ENCODE measurements around the gene MLANA.

Gene MLANA

DNA sequence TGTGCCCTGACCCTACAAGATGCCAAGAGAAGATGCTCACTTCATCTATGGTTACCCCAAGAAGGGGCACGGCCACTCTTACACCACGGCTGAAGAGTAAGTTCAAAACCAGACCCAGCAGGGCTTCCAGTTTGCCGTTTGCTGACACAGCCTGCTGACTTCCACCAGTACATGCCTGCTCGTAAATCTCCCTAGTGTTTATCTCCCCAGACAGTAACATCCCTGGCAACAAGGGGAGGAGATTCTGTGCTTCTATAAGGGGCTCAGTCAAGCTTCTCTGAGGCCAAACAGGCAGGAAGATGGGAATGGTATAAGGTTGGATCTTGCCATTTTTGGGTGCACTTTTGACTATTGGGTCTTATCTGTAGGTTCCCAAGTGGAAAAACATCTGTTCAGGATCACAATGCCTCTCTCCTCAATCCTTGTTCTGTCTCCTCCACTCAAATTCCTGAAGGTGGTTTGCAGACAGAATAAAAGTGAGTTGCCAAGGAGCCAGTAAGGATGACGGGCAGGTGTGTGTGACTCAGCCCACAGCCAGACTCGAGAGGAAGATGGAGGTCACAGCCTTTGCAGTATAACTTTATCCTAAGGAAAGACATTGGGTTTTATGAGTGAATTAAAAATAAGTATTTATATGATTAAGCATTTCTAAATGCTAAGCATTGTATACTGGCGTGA, 1.9 kb downstream of the MLANA start:
- TF ChIP-seq, protein P1, sequence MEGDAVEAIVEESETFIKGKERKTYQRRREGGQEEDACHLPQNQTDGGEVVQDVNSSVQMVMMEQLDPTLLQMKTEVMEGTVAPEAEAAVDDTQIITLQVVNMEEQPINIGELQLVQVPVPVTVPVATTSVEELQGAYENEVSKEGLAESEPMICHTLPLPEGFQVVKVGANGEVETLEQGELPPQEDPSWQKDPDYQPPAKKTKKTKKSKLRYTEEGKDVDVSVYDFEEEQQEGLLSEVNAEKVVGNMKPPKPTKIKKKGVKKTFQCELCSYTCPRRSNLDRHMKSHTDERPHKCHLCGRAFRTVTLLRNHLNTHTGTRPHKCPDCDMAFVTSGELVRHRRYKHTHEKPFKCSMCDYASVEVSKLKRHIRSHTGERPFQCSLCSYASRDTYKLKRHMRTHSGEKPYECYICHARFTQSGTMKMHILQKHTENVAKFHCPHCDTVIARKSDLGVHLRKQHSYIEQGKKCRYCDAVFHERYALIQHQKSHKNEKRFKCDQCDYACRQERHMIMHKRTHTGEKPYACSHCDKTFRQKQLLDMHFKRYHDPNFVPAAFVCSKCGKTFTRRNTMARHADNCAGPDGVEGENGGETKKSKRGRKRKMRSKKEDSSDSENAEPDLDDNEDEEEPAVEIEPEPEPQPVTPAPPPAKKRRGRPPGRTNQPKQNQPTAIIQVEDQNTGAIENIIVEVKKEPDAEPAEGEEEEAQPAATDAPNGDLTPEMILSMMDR (conservative IDR thresholded peaks at IDR 0.05; ENCODE audit: low read length) = no peak
- no peak for DNase-seq (ENCODE audit: low read depth)
- H3K4me3 ChIP-seq (ENCODE audit: low read length) = no peak overlapping the region

DNA sequence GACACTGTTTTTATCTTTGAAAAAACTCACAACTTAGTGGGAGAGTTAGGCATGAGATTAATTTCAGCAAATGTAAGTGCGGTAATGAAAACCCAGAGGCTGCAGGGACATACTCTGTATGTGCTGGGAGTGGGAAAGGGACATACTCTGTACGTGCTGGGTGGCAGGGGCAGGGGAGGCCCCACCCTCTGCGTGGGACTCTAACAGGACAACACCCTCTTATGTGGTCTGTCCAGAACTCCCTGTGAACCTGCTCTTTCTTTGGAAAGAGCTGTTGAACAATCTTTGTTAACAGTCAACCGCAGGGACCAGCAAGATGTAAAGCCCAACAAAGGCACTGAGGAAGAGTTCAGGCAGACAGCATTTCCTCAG, 2.4 kb downstream of the MLANA start:
- TF ChIP-seq, protein P1 (conservative IDR thresholded peaks at IDR 0.05; ENCODE audit: low read length) = no peak
- H3K4me3 ChIP-seq (ENCODE audit: low read length) = no peak overlapping the region
- no peak for DNase-seq (ENCODE audit: low read depth)

GRCh38 chr9:5893591-5894236, 3.0 kb downstream of the MLANA start:
- TF ChIP-seq, protein P1 (conservative IDR thresholded peaks at IDR 0.05; ENCODE audit: low read length) = no peak
- H3K4me3 ChIP-seq (ENCODE audit: low read length) = no peak overlapping the region
- no peak for DNase-seq (ENCODE audit: low read depth)

- TF ChIP-seq, protein P1 (conservative IDR thresholded peaks at IDR 0.05; ENCODE audit: low read length) = no peak
- no peak overlapping the region for H3K4me3 ChIP-seq (ENCODE audit: low read length)
- DNase-seq (ENCODE audit: low read depth) = no peak
Measured at GRCh38 chr9:5894237-5894959, 3.7 kb downstream of the MLANA start.

- TF ChIP-seq, protein P1 (conservative IDR thresholded peaks at IDR 0.05; ENCODE audit: low read length) = no peak
- no peak overlapping the region for H3K4me3 ChIP-seq (ENCODE audit: low read length)
- no peak for DNase-seq (ENCODE audit: low read depth)
Measured at GRCh38 chr9:5895782-5896181, 5.1 kb downstream of the MLANA start.

DNA sequence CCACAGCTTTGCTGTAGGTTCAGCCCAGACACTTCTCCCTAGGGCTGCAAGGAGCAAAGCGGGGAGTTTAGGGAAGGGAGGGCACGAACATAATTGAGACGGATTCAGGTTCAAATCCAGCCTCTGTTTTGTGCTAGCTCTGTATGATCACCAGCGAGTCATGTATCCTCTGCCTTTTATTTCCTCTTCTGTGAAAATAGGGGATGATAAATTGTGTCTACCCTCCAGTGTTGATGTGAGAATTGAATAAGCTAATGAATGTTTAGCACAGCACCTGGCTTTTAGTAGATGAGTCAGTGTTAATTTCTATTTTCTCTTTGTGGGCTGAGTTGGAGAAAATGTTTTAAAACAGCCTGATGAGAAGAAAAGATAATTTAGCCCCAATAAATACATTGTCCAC, 6.2 kb downstream of the MLANA start:
- no peak overlapping the region for H3K4me3 ChIP-seq (ENCODE audit: low read length)
- TF ChIP-seq, protein P1 (conservative IDR thresholded peaks at IDR 0.05; ENCODE audit: low read length) = no peak
- DNase-seq (ENCODE audit: low read depth) = no peak

All from AG10803 (cell line).